GM10248 (cell line): Measurements from ENCODE around the gene PHF21A.

Experiments used
- CTCF ChIA-PET: fragments of 300-600 bp; sonication (Branson Sonifier 250); formaldehyde crosslinking; extraction: SDS; loops from one replicate; lab custom pipeline; 2021; ENCODE audit warnings: antibody characterized with exemption; lab: Yijun Ruan, JAX
- POLR2A ChIA-PET: fragments of 350-650 bp; sonication (Branson Sonifier 250); formaldehyde crosslinking; extraction: SDS; loops from one replicate; lab custom pipeline; 2020; ENCODE audit warnings: antibody characterized with exemption; lab: Yijun Ruan, JAX
- DNase-seq: peaks from one replicate; pipeline ENCODE4 v3.0.0; 2012; ENCODE audit errors: extremely low spot score
- TF ChIP-seq, protein P1 (sequence below): IDR thresholded peaks from 2 replicates; pipeline ENCODE4 v1.5.1; 2012; ENCODE audit warnings: mild to moderate bottlenecking, low read depth; ENCODE audit errors: extremely low read depth, missing control alignments, control extremely low read depth

The PHF21A gene

DNA sequence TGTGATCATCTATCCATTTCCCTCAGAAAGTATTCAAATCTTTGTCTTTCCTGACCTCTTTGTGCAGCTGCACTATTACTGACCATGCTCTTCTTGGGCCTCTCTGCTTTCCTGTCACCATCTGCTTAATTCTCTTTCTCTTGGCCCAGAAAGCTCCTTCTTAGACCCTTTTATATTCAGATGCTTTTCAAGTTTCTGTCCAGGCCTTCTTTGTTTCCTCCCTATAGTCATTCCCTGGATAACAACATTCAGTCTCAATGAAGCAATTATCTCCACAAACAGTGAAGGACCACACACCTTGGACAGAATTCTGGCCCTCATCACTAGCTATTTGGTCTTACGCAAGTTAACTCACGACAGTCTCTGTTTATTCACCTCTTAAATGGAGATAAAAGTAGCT is 109.1 kb downstream of the PHF21A start:
- TF ChIP-seq, protein P1, sequence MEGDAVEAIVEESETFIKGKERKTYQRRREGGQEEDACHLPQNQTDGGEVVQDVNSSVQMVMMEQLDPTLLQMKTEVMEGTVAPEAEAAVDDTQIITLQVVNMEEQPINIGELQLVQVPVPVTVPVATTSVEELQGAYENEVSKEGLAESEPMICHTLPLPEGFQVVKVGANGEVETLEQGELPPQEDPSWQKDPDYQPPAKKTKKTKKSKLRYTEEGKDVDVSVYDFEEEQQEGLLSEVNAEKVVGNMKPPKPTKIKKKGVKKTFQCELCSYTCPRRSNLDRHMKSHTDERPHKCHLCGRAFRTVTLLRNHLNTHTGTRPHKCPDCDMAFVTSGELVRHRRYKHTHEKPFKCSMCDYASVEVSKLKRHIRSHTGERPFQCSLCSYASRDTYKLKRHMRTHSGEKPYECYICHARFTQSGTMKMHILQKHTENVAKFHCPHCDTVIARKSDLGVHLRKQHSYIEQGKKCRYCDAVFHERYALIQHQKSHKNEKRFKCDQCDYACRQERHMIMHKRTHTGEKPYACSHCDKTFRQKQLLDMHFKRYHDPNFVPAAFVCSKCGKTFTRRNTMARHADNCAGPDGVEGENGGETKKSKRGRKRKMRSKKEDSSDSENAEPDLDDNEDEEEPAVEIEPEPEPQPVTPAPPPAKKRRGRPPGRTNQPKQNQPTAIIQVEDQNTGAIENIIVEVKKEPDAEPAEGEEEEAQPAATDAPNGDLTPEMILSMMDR, result no peak
- DNase-seq, result no peak
- ChIA-PET POLR2A (no interaction called here), CTCF (interaction anchor here (0.9 to 1.7 kb wide), 4 partner anchors 18 to 115 kb away, joined by 3 to 10 read pairs (median 3); no protein-coding TSS in a partner anchor)

DNA sequence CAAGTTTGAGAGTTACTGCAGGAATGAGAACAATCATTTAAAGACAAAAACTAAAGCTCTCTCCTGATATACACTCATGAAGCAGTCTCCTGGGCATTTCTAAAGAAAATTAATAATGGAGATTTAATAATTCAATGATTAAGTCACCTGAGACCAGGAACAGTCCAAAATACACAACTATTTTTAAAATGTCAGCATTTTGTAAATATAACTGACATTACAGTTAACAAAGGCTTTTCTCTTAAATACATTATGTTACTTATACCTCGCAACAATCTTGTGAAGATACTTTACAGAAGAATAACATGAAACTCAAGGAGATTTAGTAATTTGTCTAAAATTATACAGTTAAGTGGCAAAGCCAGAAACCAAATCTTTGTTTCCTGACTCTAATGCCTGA is 111.2 kb downstream of the PHF21A start:
- ChIA-PET CTCF (no interaction called here), POLR2A (no interaction called here)
- no peak for DNase-seq
- TF ChIP-seq, protein P1, result no peak

DNA sequence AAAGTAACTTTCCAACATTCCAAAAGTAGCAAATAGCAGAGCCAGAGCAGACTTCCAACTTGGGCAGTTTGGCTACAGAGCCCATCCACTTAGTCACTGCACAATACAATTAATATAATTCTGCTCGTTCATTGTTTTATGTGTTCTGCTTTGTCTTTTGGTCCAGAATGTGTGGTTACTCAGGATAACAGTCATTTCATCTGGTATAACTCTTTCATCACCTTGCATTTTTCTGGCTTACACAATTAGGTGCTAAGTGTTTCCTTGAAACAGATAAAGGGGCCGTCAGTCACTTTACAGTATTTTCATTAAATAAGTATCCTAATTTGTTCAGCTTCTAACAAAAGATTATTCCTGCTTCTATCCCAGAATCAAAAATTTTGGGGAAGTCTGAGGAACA is 111.6 kb downstream of the PHF21A start:
- TF ChIP-seq, protein P1, result no peak
- no peak for DNase-seq
- ChIA-PET CTCF (no interaction called here), POLR2A (no interaction called here)

DNA sequence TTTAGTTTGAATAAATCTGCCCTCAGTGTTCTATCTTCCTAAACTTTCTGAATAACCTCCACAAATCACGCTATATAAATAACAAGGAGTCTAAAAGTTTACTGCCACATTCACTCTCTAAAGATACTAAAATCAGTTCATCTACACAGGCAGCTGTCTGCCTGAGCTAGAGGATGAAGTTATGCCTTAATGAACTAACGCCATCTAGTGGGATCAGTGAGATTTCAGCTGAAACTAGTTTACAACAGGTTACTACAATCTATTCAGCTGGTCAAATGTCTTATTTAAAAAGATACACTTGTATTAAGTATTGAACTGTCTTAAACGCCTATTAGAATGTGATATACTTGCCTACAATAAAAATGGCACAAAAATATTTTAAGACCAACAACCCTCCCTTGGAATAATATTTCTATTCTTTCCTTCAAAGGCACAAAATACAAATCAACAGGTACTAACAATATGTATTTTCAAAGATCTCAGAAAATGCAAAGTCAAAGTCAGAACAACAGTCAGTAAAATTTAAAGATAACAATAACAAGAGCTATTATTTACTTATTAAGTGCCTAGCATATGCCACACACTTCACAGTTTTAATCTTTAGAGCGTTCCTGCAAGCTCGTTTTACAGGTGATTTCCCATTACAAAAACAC is 114.7 kb downstream of the PHF21A start:
- TF ChIP-seq, protein P1, result peak; percentile 67
- peak; percentile 59 for DNase-seq
- ChIA-PET POLR2A (no interaction called here), CTCF (interaction anchor here (0.6 to 2.9 kb wide), 28 partner anchors 11 to 301 kb away, joined by 3 to 58 read pairs (median 4); no protein-coding TSS in a partner anchor)

DNA sequence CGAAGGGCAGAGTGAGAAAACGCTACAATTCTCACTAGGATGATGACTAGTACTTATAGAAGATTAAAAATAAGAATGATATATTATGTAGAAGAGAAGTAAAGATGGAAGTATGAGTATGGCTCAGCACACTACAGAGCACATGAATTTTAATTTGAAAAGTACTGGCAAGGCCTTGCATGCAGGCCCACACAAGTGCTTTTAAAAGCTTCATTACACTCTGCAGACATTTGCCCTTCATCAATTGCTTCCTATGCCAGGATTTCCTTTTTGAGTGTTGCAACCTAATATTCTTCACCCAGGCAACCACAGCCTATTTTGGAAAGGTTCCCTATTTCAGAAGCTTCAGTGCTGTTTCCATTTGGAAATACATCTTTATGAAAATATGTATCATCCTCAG is 117.7 kb downstream of the PHF21A start:
- DNase-seq, result no peak
- TF ChIP-seq, protein P1, result no peak
- ChIA-PET CTCF (interaction anchor here (0.9 to 5.6 kb wide), 5 partner anchors 10 to 132 kb away, joined by 3 to 43 read pairs (median 10); no protein-coding TSS in a partner anchor), POLR2A (no interaction called here)

GRCh38 chr11:46002189-46002588 is 119.1 kb downstream of the PHF21A start:
- CTCF ChIA-PET, result interaction anchor here (1.2 to 5.6 kb wide), 4 partner anchors 9 to 130 kb away, joined by 3 to 43 read pairs (median 10); no protein-coding TSS in a partner anchor
- POLR2A ChIA-PET, result no interaction called here

More at GRCh38 chr11:46002189-46002588, 119.1 kb downstream of the PHF21A start:
- TF ChIP-seq, protein P1, result no peak
- DNase-seq, result no peak
